Right ventricle myocardium superior (tissue), 1 donor: ENCODE measurements around the gene DSTYK. TPM values are rescaled to one million over a fixed set of nuclear protein-coding genes. Genes with fewer than 3 reads are reported as not detected.
"Not testable (repeated sequence)": the region's sequence is repeated elsewhere in the genome, so short reads cannot be mapped to it uniquely, and the experiment has no call there.

Experiments used
- ATAC-seq: fragments of 200-7000 bp; cut with Tn5 transposase; one replicate; pipeline ENCODE4 v1.9.1; 2020; ENCODE audit warnings: mild to moderate bottlenecking; ENCODE audit not compliant: poor library complexity
- DNase-seq: peaks from one replicate; pipeline ENCODE4 v3.0.0-alpha.2; 2020
- intact Hi-C: fragments of 100-400 bp; cut with DNase I; formaldehyde crosslinking; loops from one replicate; pipeline ENCODE4 v1.11.2; 2022
- total RNA-seq: library from RNA; stranded (reverse); fragmentation: NEBNext Ultra II Directional; extraction: Animal tissue kit (Norgen Biotek cat#: 25700); gene quantifications from one replicate; pipeline ENCODE4 v1.2.1, GENCODE V29; 2021
- donor health status: DM: no; HTN: yes; CAD: no; lungs with severe emphysema.

Gene DSTYK
- total RNA-seq, 1 donor from 2014 or later = 5.3 TPM

DNA sequence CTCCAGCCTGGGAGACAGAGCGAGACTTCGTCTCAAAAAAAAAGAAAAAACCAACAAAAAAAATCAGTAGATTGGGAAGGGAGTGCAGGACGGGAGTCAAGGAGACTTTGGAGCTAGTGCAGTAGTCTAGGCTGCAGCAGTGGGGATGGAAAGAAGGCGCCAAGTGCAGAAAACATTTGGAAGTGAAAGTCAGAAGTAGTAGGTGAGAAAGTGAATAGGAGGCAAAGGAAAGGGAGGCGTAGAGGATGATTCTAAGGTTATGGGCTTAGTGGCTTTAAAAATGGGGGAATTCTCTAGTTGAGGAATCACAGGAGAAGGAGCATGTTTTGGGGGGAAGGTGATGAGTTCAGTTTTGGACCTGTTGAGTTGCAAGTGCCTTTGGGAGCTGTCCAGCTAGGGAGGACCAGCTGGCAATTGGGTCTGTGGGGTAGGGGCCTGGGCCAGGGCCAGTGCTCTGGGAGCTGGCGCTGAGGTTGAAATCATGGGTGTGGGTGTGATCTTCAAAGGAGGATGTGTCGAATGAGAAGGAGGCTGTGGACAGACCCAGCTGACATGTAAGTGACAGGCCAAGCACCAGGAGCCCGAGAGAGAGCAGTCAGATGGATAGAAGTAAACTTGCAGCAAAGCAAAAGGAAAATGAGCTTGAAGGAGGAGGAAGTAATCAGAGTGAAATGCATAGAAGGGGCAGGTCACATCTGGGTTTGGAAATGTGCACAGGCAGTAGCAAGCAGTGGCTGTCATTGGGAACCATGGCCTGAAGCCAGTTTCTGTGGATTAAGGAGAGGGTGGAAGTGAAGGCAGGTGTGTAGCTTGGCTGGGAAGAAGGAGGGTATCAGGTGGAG is 32.1 kb upstream of the DSTYK start:
- DNase-seq (no peak), ATAC-seq (no peak)
- intact Hi-C loops = no loop called here

GRCh38 chr1:205241366-205242030 is 30.0 kb upstream of the DSTYK start:
- DNase-seq (no peak), ATAC-seq (no peak)
- intact Hi-C loops = no loop called here

- intact Hi-C loops = no loop called here
- ATAC-seq (no peak), DNase-seq (no peak)
Observed at GRCh38 chr1:205240569-205240968, 29.1 kb upstream of the DSTYK start.

DNA sequence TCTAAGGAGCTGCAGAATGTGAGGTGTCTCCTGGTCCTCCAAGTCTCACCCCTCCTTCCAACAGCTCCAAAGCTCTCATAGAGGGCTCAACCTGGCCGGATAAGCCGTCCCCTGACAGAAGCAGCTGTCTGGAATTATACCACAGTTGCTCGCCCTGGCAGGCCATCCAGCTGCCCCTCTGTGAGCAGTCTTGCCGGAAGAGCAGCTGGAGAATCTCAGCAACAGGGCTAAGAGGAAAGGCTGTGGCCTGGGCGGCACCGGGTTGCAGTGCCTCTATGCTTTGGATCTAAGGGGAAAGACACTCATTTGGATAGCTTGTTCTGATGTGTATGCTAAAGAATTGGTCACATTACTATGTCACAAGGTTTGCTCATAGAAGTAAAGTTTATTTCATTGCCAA is 28.6 kb upstream of the DSTYK start:
- DNase-seq = no peak
- intact Hi-C loops = no loop called here
- ATAC-seq = no peak

DNA sequence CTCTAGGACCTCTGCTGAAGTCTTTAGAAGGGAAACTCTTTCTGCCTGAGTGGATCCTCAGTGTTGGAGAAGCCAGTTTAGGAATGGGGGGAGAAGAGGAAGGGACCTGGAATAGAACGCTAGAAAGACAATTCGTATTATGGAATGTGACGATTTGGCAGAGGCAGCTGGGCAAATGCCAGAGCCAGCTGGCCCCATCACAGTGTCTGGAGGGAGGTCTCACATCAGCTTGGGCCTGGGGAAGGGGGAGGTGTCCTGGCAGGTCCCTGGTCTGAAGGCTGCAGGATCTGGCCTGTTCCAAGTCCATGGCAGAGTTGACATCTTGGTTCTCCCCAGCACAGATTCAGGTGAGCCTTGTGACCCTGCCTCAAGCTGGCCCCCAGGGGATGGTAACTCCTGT is 27.6 kb upstream of the DSTYK start:
- no peak for ATAC-seq
- intact Hi-C loops = no loop called here
- DNase-seq = no peak

- intact Hi-C loops = no loop called here
- no peak for DNase-seq
Observed at GRCh38 chr1:205237526-205238484, 26.3 kb upstream of the DSTYK start.

GRCh38 chr1:205236951-205237475 is 25.5 kb upstream of the DSTYK start:
- DNase-seq (no peak), ATAC-seq (peak; percentile 27)
- intact Hi-C loops = no loop called here

More at GRCh38 chr1:205237526-205238484, 26.3 kb upstream of the DSTYK start:
- peak; percentile 36 for ATAC-seq

GRCh38 chr1:205236526-205236925 is 25.0 kb upstream of the DSTYK start:
- ATAC-seq (no peak), DNase-seq (no peak)
- intact Hi-C loops = no loop called here

DNA sequence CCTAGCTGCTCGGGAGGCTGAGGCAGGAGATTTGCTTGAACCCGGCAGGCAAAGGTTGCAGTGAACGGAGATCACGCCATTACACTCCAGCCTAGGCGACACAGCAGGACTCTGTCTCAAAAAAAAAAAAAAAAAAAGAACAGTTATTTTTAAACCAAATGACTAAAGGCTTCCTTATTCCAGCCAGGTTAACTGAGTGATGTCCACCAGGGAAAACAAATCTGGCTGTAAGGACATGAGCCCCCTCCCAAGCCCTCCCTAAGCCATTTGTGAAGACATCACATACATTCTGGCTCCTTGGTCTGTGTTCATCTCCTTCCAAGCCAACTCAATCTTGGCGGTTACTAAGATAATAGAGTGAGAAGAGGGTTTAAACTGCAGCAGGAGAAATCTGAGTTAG is 24.4 kb upstream of the DSTYK start:
- DNase-seq (no peak), ATAC-seq (no peak)
- intact Hi-C loops = no loop called here

- ATAC-seq, DNase-seq, intact Hi-C loops: not testable (repeated sequence)
Observed at GRCh38 chr1:205233986-205234385, 22.5 kb upstream of the DSTYK start.

DNA sequence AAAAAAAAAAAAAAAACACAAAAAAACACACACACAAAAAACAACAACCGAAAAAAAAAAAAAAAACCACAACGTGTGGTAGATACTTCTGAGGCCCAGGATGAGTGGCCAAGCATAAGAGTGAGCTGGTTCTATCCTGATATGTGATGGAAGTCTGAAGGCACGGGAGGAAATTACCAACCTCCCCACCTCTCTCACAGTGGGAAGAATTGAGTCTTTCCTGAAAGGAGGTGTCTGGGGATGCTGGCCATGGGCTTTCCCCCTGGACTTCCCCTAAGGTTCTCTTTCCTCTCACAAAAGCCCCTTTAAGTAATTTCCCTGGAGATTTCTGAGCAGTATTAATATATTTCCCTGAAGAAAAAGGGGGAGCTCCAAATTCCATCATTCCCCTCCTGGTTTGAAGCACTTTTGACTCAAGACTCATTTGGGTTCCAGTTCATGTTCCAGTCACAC is 21.5 kb upstream of the DSTYK start:
- intact Hi-C loops = no loop called here
- no peak for DNase-seq
- no peak for ATAC-seq

- no peak for DNase-seq
- ATAC-seq = no peak
- intact Hi-C loops = no loop called here
Observed at GRCh38 chr1:205232127-205232820, 20.8 kb upstream of the DSTYK start.

DNA sequence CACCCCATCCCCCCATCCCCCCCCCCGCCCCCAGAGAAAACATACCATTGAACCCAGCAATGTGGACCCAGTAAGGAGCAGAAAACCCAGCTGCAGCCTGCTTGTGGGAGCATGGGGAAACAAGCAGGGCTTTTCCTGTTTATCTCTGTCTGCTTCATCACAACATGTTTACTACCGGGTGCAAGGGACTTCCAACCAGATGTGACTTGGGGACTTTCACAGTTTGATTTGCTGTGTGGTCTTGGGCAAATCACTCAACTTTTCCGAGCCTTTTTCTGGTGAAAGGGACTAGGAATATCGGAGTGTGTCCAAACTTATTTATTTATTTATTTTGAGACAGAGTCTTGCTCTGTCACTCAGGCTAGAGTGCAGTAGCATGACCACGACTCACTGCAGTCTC is 19.5 kb upstream of the DSTYK start:
- no peak for DNase-seq
- intact Hi-C loops = no loop called here
- no peak for ATAC-seq

DNA sequence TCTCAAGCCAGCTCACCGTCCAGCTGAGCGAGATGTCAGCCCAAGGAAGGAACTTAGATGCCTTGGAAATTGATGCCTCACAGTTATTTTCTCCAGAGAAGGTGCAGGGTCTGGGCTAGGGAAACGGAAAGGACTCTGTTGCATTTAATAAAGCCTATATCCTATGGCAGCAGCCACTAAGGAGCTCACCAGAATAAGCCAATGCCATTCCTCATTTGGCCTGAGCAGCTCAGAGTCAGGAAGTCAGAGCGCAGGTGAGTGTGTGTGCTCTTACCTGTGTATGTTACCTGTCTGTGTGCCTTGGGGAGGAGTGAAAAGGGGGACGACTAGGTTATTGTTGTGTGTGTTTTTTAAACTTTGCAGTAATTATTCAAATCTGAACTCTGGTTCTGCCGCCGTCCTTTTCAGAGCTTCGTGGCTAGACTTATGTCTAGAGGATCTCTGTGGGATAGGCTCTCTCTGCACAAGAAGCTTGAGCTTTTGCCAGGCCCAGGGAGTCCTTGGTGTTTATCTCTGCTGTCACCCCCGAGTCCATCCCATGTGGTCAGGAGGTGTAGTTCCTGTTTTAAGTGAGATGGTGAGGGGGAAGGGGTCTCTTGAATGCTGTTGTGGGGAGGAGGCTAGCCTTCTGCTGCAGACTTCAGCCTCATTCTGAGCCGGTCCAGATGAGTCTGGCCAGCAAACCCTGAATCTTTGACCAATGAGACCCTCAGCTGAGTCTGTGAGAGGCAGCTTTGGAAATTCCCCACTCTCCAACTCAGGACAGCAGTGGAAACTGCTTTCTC is 18.6 kb upstream of the DSTYK start:
- no peak for ATAC-seq
- intact Hi-C loops = no loop called here
- no peak for DNase-seq

DNA sequence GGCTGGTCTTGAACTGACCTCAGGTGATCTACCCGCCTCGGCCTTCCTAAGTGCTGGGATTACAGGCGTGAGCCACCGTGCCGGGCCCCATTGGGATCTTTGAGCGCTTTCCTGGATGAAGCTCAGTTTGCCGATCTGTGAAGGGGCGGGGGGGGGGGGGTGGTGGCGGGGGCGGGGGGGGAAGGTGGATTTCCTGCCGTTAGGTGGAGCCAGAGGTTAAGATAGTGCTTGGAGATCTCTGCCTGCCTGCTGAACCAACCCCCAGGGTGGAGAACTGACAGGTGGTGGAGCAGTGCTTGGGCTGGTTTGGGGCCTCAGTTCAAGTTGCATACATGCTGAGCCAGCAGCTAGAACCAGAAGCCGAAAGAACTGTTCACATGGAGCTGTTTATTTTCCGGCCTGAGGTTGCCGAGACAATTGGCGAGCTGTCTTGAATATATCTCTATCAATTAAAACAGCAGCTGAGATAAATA is 17.9 kb upstream of the DSTYK start:
- ATAC-seq (peak; percentile 60), DNase-seq (no peak)
- intact Hi-C loops = no loop called here

DNA sequence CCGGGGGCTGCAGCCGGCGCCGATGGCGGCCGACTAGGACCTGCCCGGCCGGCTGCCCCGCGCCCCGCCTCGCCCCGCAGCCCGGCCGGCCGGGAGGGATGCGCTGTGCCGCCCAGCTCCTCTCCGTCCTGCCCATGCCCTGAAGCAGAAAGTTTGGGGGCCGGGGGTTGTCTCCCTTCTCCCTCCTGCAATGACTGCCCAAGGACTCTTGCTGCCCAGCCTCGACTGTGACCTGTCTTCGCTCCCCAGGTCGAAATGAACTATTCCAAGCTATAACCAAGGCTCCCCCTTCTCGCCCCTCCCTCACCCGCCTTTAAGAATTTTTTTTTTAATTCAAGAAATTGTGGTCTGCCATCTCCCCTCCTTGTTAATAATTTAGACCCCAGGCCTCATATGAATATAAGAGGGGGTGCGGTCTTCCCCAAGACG is 16.6 kb upstream of the DSTYK start:
- ATAC-seq = no peak
- intact Hi-C loops = no loop called here

DNA sequence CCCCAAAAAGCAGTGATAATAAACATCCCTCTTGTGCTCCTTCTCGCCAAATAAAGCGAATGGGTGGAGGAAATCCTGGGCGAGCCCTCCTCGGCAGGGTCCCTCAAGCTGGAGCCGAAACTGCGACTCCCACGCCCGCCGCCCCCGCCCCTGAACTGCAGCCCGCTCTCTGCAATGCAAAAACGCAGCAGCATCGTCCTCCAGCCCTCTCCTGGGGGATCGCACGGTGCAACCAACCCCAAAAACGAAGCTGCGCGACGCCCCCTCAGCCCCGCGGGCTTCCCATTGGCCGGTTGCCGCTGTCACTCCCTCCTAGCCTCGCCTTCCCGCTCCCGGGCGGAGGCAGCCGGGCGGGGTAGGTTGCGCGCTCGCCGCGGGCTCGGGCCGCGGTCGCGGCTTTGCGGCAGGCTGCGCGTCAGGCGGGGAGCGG is 16.1 kb upstream of the DSTYK start, which contains the start of gene TMCC2:
TSS of gene TMCC2 (plus strand) at position 363 of the 430 bp plus-strand sequence. CDS start 619 bp downstream, outside the sequence.
- ATAC-seq (peak; percentile 97), DNase-seq (peak; percentile 92)
- intact Hi-C loops = no loop called here

More for the DNA sequence above, 16.6 kb upstream of the DSTYK start:
- no peak for DNase-seq
